Renal pelvis (tissue), 4 donors: ENCODE data around the gene CHN2. TPM values are rescaled to one million over a fixed set of nuclear protein-coding genes. Genes with fewer than 3 reads are reported as not detected.

Source experiments
- DNase-seq: peaks from one replicate; pipeline ENCODE4 v3.0.0-alpha.2; 2013
- polyA plus RNA-seq, 3 donors: library from polyadenylated mRNA; unstranded; fragments of 120-200 nt; gene quantifications; one replicate each; pipeline ENCODE4 v1.2.1, GENCODE V29; 2013; ENCODE audit not compliant: insufficient read length in 3 of 3

Gene CHN2
- polyA plus RNA-seq, 3 donors: 14.7 to 17.7 (median 16.0) TPM

GRCh38 chr7:29217113-29217512 is 22.5 kb downstream of the CHN2 start:
- DNase-seq: no peak

GRCh38 chr7:29224726-29225125 is 30.2 kb downstream of the CHN2 start:
- no peak for DNase-seq

GRCh38 chr7:29228289-29229011 is 33.9 kb downstream of the CHN2 start:
- no peak for DNase-seq

- no peak for DNase-seq
Observed at GRCh38 chr7:29229066-29229465, 34.5 kb downstream of the CHN2 start.

- no peak for DNase-seq
Observed at GRCh38 chr7:29229946-29230345, 35.4 kb downstream of the CHN2 start.

- DNase-seq: no peak
Observed at GRCh38 chr7:29230871-29231345, 36.3 kb downstream of the CHN2 start.

GRCh38 chr7:29231671-29232232 is 37.2 kb downstream of the CHN2 start:
- no peak for DNase-seq

- no peak for DNase-seq
Observed at GRCh38 chr7:29234438-29234837, 39.9 kb downstream of the CHN2 start.

GRCh38 chr7:29236071-29236580 is 41.6 kb downstream of the CHN2 start:
- no peak for DNase-seq

- DNase-seq: no peak
Observed at GRCh38 chr7:29236649-29237048, 42.1 kb downstream of the CHN2 start.

GRCh38 chr7:29237489-29237888 is 42.9 kb downstream of the CHN2 start:
- DNase-seq: no peak

- no peak for DNase-seq
Observed at GRCh38 chr7:29239638-29240037, 45.1 kb downstream of the CHN2 start.

GRCh38 chr7:29242265-29242664 is 47.7 kb downstream of the CHN2 start:
- no peak for DNase-seq

- no peak for DNase-seq
Observed at GRCh38 chr7:29243910-29244655, 49.5 kb downstream of the CHN2 start.

GRCh38 chr7:29247224-29247962 is 52.8 kb downstream of the CHN2 start:
- no peak for DNase-seq

- DNase-seq: no peak
Observed at GRCh38 chr7:29247963-29248236, 53.3 kb downstream of the CHN2 start.

- no peak for DNase-seq
Observed at GRCh38 chr7:29248713-29249382, 54.3 kb downstream of the CHN2 start.

GRCh38 chr7:29249383-29249750 is 54.8 kb downstream of the CHN2 start:
- no peak for DNase-seq

- DNase-seq: no peak
Observed at GRCh38 chr7:29249860-29250259, 55.3 kb downstream of the CHN2 start.

GRCh38 chr7:29253225-29253624 is 58.6 kb downstream of the CHN2 start:
- no peak for DNase-seq

- no peak for DNase-seq
Observed at GRCh38 chr7:29254591-29254990, 60.0 kb downstream of the CHN2 start.
